ENCODE results near the gene FKBP3. TPM values are rescaled to one million over a fixed set of nuclear protein-coding genes. Genes with fewer than 3 reads are reported as not detected.

The FKBP3 gene
- total RNA-seq, 4 donors from 2014 or later: 77.5 to 111 (median 94.6) TPM

GRCh38 chr14:45112896-45113781 lies 21.1 kb downstream of the FKBP3 start:
- TF ChIP-seq, protein P1, sequence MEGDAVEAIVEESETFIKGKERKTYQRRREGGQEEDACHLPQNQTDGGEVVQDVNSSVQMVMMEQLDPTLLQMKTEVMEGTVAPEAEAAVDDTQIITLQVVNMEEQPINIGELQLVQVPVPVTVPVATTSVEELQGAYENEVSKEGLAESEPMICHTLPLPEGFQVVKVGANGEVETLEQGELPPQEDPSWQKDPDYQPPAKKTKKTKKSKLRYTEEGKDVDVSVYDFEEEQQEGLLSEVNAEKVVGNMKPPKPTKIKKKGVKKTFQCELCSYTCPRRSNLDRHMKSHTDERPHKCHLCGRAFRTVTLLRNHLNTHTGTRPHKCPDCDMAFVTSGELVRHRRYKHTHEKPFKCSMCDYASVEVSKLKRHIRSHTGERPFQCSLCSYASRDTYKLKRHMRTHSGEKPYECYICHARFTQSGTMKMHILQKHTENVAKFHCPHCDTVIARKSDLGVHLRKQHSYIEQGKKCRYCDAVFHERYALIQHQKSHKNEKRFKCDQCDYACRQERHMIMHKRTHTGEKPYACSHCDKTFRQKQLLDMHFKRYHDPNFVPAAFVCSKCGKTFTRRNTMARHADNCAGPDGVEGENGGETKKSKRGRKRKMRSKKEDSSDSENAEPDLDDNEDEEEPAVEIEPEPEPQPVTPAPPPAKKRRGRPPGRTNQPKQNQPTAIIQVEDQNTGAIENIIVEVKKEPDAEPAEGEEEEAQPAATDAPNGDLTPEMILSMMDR (IDR thresholded peaks at IDR 0.05 in 4 of 5, conservative IDR thresholded peaks at IDR 0.05 in 1 of 5): no peak
- TF ChIP-seq POLR2A (IDR thresholded peaks at IDR 0.05): no peak
- intact Hi-C loops (cut with DNase I; ENCODE audit: low total_unique reads): no loop called here
- Histone ChIP-seq H3K9me3 (no peaks in the 10 kb centered on the region), H3K4me3 (no peak overlapping the region), H3K27ac (no peak overlapping the region), H3K36me3 (peaks cover 9 to 91% of the 10 kb centered on the region in 2 donors), H3K4me1 (peaks cover 7 to 8% of the 10 kb centered on the region in 2 donors), H3K27me3 (no peaks in the 10 kb centered on the region)
- in situ Hi-C loops (cut with MboI; ENCODE audit: low sequenced_read_pairs in 4 of 4): no loop called here
- DNase-seq (no peak), ATAC-seq (no peak)

DNA sequence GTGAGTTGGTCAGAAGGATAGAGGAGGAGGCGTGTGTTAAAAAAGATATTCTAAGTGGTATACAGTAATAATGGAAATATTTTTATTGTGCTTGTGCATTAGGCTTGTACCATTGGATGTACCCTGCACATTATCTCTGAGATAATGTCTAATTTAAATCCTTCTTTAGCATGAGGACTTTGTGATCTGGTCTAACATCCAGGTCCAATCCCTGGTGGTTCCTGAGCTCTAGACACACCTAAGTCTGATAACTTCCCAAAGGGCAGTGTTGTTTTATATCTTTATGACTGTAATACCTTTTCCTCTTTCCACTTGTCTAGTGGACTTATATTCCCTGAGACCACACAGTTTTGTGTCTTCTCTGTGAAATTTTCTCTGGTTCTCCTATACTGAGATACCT lies 29.7 kb downstream of the FKBP3 start:
- peaks cover 0 to 77% of the 10 kb centered on the region in 2 donors for H3K36me3 ChIP-seq
- ATAC-seq (no peak), DNase-seq (no peak)
- intact Hi-C loops (cut with DNase I; ENCODE audit: low total_unique reads) (no loop called here), in situ Hi-C loops (cut with MboI; ENCODE audit: low sequenced_read_pairs in 4 of 4) (no loop called here)
- H3K4me3 ChIP-seq: no peak overlapping the region
- no peaks in the 10 kb centered on the region for H3K27me3 ChIP-seq
- H3K4me1 ChIP-seq: peaks cover 0 to 9% of the 10 kb centered on the region in 2 donors
- H3K9me3 ChIP-seq: no peaks in the 10 kb centered on the region
- TF ChIP-seq, protein P1 (IDR thresholded peaks at IDR 0.05 in 4 of 5, conservative IDR thresholded peaks at IDR 0.05 in 1 of 5): no peak
- no peak for TF ChIP-seq POLR2A (IDR thresholded peaks at IDR 0.05)
- no peak overlapping the region for H3K27ac ChIP-seq

DNA sequence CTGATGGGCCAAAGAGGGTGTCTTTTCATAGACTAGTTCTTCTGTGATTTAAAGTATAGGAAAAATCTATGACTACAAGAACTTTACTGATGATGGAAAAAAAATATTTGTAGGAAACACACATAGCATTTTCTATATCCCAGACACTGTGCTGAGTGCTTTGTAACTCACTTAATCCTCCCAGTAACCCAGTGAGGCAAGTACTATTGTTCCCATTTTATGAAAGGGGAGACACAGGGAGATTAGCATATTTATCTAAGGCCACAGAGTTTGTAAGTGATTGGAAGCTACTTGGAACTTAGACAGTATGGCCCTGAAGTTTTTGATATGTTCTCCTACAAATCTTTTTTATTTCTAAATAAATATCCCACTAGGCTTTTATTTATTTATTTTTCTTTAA lies 30.5 kb downstream of the FKBP3 start:
- no peak for TF ChIP-seq POLR2A (IDR thresholded peaks at IDR 0.05)
- TF ChIP-seq, protein P1 (IDR thresholded peaks at IDR 0.05 in 4 of 5, conservative IDR thresholded peaks at IDR 0.05 in 1 of 5): no peak
- no peaks in the 10 kb centered on the region for H3K9me3 ChIP-seq
- peaks cover 0 to 9% of the 10 kb centered on the region in 2 donors for H3K4me1 ChIP-seq
- in situ Hi-C loops (cut with MboI; ENCODE audit: low sequenced_read_pairs in 4 of 4): no loop called here
- no peaks in the 10 kb centered on the region for H3K27me3 ChIP-seq
- DNase-seq (no peak), ATAC-seq (no peak)
- H3K27ac ChIP-seq: no peak overlapping the region
- H3K36me3 ChIP-seq: peaks cover 0 to 76% of the 10 kb centered on the region in 2 donors
- H3K4me3 ChIP-seq: no peak overlapping the region
- intact Hi-C loops (cut with DNase I; ENCODE audit: low total_unique reads): no loop called here

DNA sequence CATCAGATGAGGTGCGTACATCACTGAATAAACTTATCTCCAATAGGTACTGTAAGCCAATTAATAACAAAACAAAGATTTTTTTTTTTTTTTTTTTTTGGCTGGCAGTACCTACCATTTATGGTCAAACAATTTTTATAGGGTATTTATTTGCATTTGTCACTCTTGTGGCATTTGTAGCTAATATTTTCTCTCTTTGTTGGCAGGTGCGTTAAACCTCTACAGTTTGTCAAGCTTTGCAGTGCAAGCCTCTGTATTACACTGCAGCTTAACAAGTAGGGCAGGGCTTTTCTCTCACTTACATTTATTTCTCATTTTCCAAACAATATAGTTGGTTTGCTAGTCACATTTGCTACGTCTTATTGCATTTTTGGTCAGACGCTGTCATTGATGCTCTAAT lies 38.1 kb downstream of the FKBP3 start:
- H3K27ac ChIP-seq: no peak overlapping the region
- no peaks in the 10 kb centered on the region for H3K9me3 ChIP-seq
- H3K4me1 ChIP-seq: peaks cover 0 to 16% of the 10 kb centered on the region in 2 donors
- H3K4me3 ChIP-seq: no peak overlapping the region
- intact Hi-C loops (cut with DNase I; ENCODE audit: low total_unique reads) (no loop called here), in situ Hi-C loops (cut with MboI; ENCODE audit: low sequenced_read_pairs in 4 of 4) (no loop called here)
- peaks cover 0 to 54% of the 10 kb centered on the region in 2 donors for H3K36me3 ChIP-seq
- DNase-seq (no peak), ATAC-seq (no peak)
- H3K27me3 ChIP-seq: no peaks in the 10 kb centered on the region
- no peak for TF ChIP-seq POLR2A (IDR thresholded peaks at IDR 0.05)
- TF ChIP-seq, protein P1 (IDR thresholded peaks at IDR 0.05 in 4 of 5, conservative IDR thresholded peaks at IDR 0.05 in 1 of 5): no peak
